ENCODE data around the gene CYP2E1. TPM values are rescaled to one million over a fixed set of nuclear protein-coding genes. Genes with fewer than 3 reads are reported as not detected.

Gene CYP2E1
- total RNA-seq, 120 experiments from 2014 or later = 8.4 to 33.6 (median 17.5) TPM

Other genes with a start within 250 kb of the CYP2E1 start
- 10 to 100 TPM; 43.1 to 87.2 (median 61.0) TPM for gene TUBGCP2, start 218.5 kb upstream of the CYP2E1 start, total RNA-seq
- 10 to 100 TPM; 15.3 to 36.6 (median 26.1) TPM for gene ZNF511, start 218.4 kb upstream of the CYP2E1 start, total RNA-seq
- gene CALY, start 190.5 kb upstream of the CYP2E1 start, total RNA-seq = 100 to 1,000 TPM in 119 of 120 experiments, 10 to 100 TPM in 1; 79.8 to 353 (median 247) TPM
- gene PRAP1, start 180.0 kb upstream of the CYP2E1 start, total RNA-seq = 1 to 10 TPM in 3 of 120 experiments, under 1 TPM in 10, not detected in 107; 0.54 to 1.3 (median 0.75) TPM
- 1 to 10 TPM in 119 of 120 experiments, under 1 TPM in 1; 0.85 to 9.8 (median 4.0) TPM for gene FUOM, start 169.3 kb upstream of the CYP2E1 start, total RNA-seq
- 10 to 100 TPM; 54.4 to 99.5 (median 79.6) TPM for gene ECHS1, start 154.0 kb upstream of the CYP2E1 start, total RNA-seq
- 10 to 100 TPM in 85 of 120 experiments, 1 to 10 TPM in 35; 6.0 to 18.9 (median 11.3) TPM for gene PAOX, start 148.1 kb upstream of the CYP2E1 start, total RNA-seq
- 10 to 100 TPM; 33.3 to 78.1 (median 50.8) TPM for gene MTG1, start 133.2 kb upstream of the CYP2E1 start, total RNA-seq
- 10 to 100 TPM in 118 of 120 experiments, 1 to 10 TPM in 2; 7.3 to 36.1 (median 20.1) TPM for gene SPRN, start 102.7 kb upstream of the CYP2E1 start, total RNA-seq
- gene SCART1, start 73.4 kb upstream of the CYP2E1 start, total RNA-seq = 10 to 100 TPM in 25 of 120 experiments, 1 to 10 TPM in 95; 2.2 to 24.9 (median 6.8) TPM
- 10 to 100 TPM in 111 of 120 experiments, 1 to 10 TPM in 9; 5.6 to 42.2 (median 18.8) TPM for gene SYCE1, start 38.2 kb downstream of the CYP2E1 start, total RNA-seq
- not detected for gene FRG2B, start 99.4 kb downstream of the CYP2E1 start, total RNA-seq

All from dorsolateral prefrontal cortex (tissue), 118 donors.